SHP77 (cell line): Measurements from ENCODE around the gene PINLYP.

ENCODE experiments used
- DNase-seq, 2 experiments: peaks; one replicate each; lab custom pipeline; 2025; lab: John Stamatoyannopoulos, UW

PINLYP gene

GRCh38 chr19:43606569-43607229 lies 31.1 kb downstream of the PINLYP start:
- DNase-seq, result no peak

- no peak for DNase-seq
These were observed 31.9 kb downstream of the PINLYP start for GRCh38 chr19:43607238-43608205.

GRCh38 chr19:43609872-43610271 lies 34.3 kb downstream of the PINLYP start:
- no peak for DNase-seq

- no peak for DNase-seq
These were observed 34.9 kb downstream of the PINLYP start for GRCh38 chr19:43610493-43610892.

GRCh38 chr19:43611788-43612187 lies 36.2 kb downstream of the PINLYP start, which contains the start of gene SRRM5:
SRRM5 (plus strand) TSS chr19:43612088; CDS start chr19:43612122, 34 bp downstream.
- no peak for DNase-seq

- DNase-seq, result no peak
These were observed 36.8 kb downstream of the PINLYP start for GRCh38 chr19:43612374-43612773.

- no peak for DNase-seq
These were observed 40.7 kb downstream of the PINLYP start for GRCh38 chr19:43616306-43616705.

GRCh38 chr19:43616954-43617353 lies 41.4 kb downstream of the PINLYP start:
- DNase-seq, result no peak

GRCh38 chr19:43618921-43619261 lies 43.3 kb downstream of the PINLYP start:
- peak; percentile 82 to 83 for DNase-seq

- DNase-seq, result peak; percentile 83 to 88
These were observed 43.9 kb downstream of the PINLYP start, which contains the start of gene ZNF428 for GRCh38 chr19:43619262-43620060. ZNF428 (minus strand) TSS chr19:43619629; CDS start chr19:43614304, 5,325 bp downstream.

GRCh38 chr19:43620061-43621001 lies 44.7 kb downstream of the PINLYP start:
- no peak for DNase-seq

- DNase-seq, result no peak
These were observed 46.5 kb downstream of the PINLYP start for GRCh38 chr19:43622070-43622469.

GRCh38 chr19:43622956-43623355 lies 47.4 kb downstream of the PINLYP start:
- no peak for DNase-seq

- DNase-seq, result no peak
These were observed 48.5 kb downstream of the PINLYP start for GRCh38 chr19:43623889-43624670.

GRCh38 chr19:43624933-43625332 lies 49.3 kb downstream of the PINLYP start:
- DNase-seq, result no peak

- no peak for DNase-seq
These were observed 50.4 kb downstream of the PINLYP start for GRCh38 chr19:43625918-43626579.

- no peak for DNase-seq
These were observed 51.2 kb downstream of the PINLYP start for GRCh38 chr19:43626838-43627237.

- DNase-seq, result no peak
These were observed 53.2 kb downstream of the PINLYP start for GRCh38 chr19:43628646-43629326.

- no peak for DNase-seq
These were observed 55.9 kb downstream of the PINLYP start for GRCh38 chr19:43631491-43631890.
